HCT116 (cell line): ENCODE data around the gene TMEM169.

Experiments
- ATF3 ChIP-seq: IDR thresholded peaks from 2 replicates; pipeline ENCODE4 v1.6.1; 2012
- CTCF ChIP-seq, 3 experiments: fragments of 200-600 bp in 1 of 3; sonication (generic) in 1 of 3; IDR thresholded peaks in 2 of 3; conservative IDR thresholded peaks in 1 of 3; 2 replicates each; pipeline ENCODE4 v1.5.1; 2012 to 2017; ENCODE audit warnings: low read depth in 2 of 3, low read length in 2 of 3, antibody characterized with exemption in 1 of 3, borderline replicate concordance in 1 of 3, control low read depth in 1 of 3, mild to moderate bottlenecking in 1 of 3, mixed read lengths in 1 of 3, mixed run types in 1 of 3, moderate library complexity in 1 of 3; ENCODE audit not compliant: insufficient read depth in 1 of 3
- MAX ChIP-seq: IDR thresholded peaks from 2 replicates; pipeline ENCODE4 v1.6.1; 2012
- POLR2A ChIP-seq: IDR thresholded peaks from 2 replicates; pipeline ENCODE4 v1.7.0; 2011; ENCODE audit warnings: borderline replicate concordance; ENCODE audit not compliant: insufficient read depth, insufficient read length; ENCODE audit errors: extremely low read depth
- POLR2AphosphoS5 ChIP-seq: IDR thresholded peaks from 2 replicates; pipeline ENCODE4 v1.6.1; 2011; ENCODE audit warnings: mild to moderate bottlenecking, low read depth, low read length, moderate library complexity
- SP1 ChIP-seq: IDR thresholded peaks from 2 replicates; pipeline ENCODE4 v1.6.1; 2012; ENCODE audit warnings: low read depth

GRCh38 chr2:216098421-216099334, 17.0 kb downstream of the TMEM169 start:
- TF ChIP-seq POLR2A (no peak), CTCF (IDR thresholded peaks at IDR 0.05 in 2 of 3, conservative IDR thresholded peaks at IDR 0.05 in 1 of 3; ENCODE audit: borderline replicate concordance in 1 of 3, insufficient read depth in 1 of 3, low read depth in 2 of 3, low read length in 2 of 3) (no peak), POLR2AphosphoS5 (no peak), ATF3 (no peak), MAX (no peak), SP1 (no peak)
